CD8-positive, alpha-beta memory T cell (primary cell): ENCODE data around the gene L1CAM. TPM values are rescaled to one million over a fixed set of nuclear protein-coding genes. Genes with fewer than 3 reads are reported as not detected.

Source experiments
- CTCF ChIA-PET: fragments of 350-600 bp; sonication (Branson Sonifier 250); formaldehyde crosslinking; loops from one replicate; lab custom pipeline; 2021; ENCODE audit warnings: antibody characterized with exemption; lab: Charles Lee
- POLR2A ChIA-PET: fragments of 350-600 bp; sonication (Branson Sonifier 250); formaldehyde crosslinking; loops from one replicate; lab custom pipeline; 2021; ENCODE audit warnings: antibody characterized with exemption; lab: Charles Lee
- DNase-seq, 5 donors: peaks; one replicate each; pipeline versions ENCODE4 v3.0.0 to v3.0.0-alpha.2; 2020 to 2022; ENCODE audit warnings: mixed read lengths in 1 of 5
- H3K27ac ChIP-seq: one replicate; pipeline ENCODE4 v1.7.0; 2013; ENCODE audit warnings: low read depth, mild to moderate bottlenecking, low read length, moderate library complexity
- H3K27me3 ChIP-seq: 2 replicates; pipeline ENCODE4 v1.7.0; 2013; ENCODE audit warnings: low read length, mild to moderate bottlenecking; ENCODE audit not compliant: insufficient read depth, poor library complexity, severe bottlenecking
- H3K36me3 ChIP-seq: 2 replicates; pipeline ENCODE4 v1.7.0; 2013; ENCODE audit warnings: mild to moderate bottlenecking, low read length, moderate library complexity; ENCODE audit not compliant: insufficient read depth
- H3K4me1 ChIP-seq: 2 replicates; pipeline ENCODE4 v1.7.0; 2013; ENCODE audit warnings: mild to moderate bottlenecking, low read length, moderate library complexity; ENCODE audit not compliant: insufficient read depth
- H3K4me3 ChIP-seq: 2 replicates; pipeline ENCODE4 v1.7.0; 2013; ENCODE audit warnings: mild to moderate bottlenecking, low read length
- H3K9me3 ChIP-seq: 2 replicates; pipeline ENCODE4 v1.7.0; 2013; ENCODE audit warnings: mild to moderate bottlenecking, low read length
- H3K27ac Mint-ChIP-seq, 8 donors: one replicate each; pipeline ENCODE4 v1.8.0; 2020 to 2021; ENCODE audit warnings: mixed read lengths in 8 of 8, mild to moderate bottlenecking in 6 of 8, inconsistent platforms in 3 of 8, moderate library complexity in 3 of 8
- H3K27me3 Mint-ChIP-seq, 2 donors: one replicate each; pipeline ENCODE4 v1.8.0; 2020 to 2021; ENCODE audit warnings: mixed read lengths in 2 of 2, mild to moderate bottlenecking in 1 of 2, moderate library complexity in 1 of 2
- H3K36me3 Mint-ChIP-seq, 3 donors: one replicate each; pipeline ENCODE4 v1.8.0; 2020 to 2021; ENCODE audit warnings: mixed read lengths in 3 of 3, inconsistent platforms in 1 of 3, mild to moderate bottlenecking in 1 of 3
- H3K4me1 Mint-ChIP-seq, 3 donors: one replicate each; pipeline ENCODE4 v1.8.0; 2020 to 2021; ENCODE audit warnings: mixed read lengths in 3 of 3, inconsistent platforms in 1 of 3, mild to moderate bottlenecking in 1 of 3
- H3K4me3 Mint-ChIP-seq, 7 donors: one replicate each; pipeline ENCODE4 v1.8.0; 2020 to 2021; ENCODE audit warnings: mixed read lengths in 7 of 7, mild to moderate bottlenecking in 6 of 7, moderate library complexity in 4 of 7, inconsistent platforms in 2 of 7
- H3K9me3 Mint-ChIP-seq, 5 donors: one replicate each; pipeline ENCODE4 v1.8.0; 2020 to 2022; ENCODE audit warnings: mixed read lengths in 5 of 5, mild to moderate bottlenecking in 3 of 5, moderate library complexity in 2 of 5, inconsistent platforms in 1 of 5
- polyA plus RNA-seq: library from polyadenylated mRNA; unstranded; fragments of 300-500 nt; fragmentation: Illumina TruSeq; gene quantifications from one replicate; pipeline ENCODE4 v1.2.3, GENCODE V29; 2021
- total RNA-seq, 2 experiments: library from RNA; stranded (reverse); gene quantifications; one replicate each; pipeline ENCODE4 v1.2.3, GENCODE V29; 2021

The L1CAM gene
- total and polyA plus RNA-seq, 3 experiments from 2014 or later: 0.38 to 0.79 (median 0.62) TPM

GRCh38 chrX:153830640-153831428 lies 55.1 kb downstream of the L1CAM start:
- Mint-ChIP-seq H3K27ac (peak overlapping the region in 1 of 8 donors; percentile 43), H3K36me3 (peaks cover 0 to 1% (median 0%) of the 10 kb centered on the region in 3 donors), H3K9me3 (no peaks in the 10 kb centered on the region), H3K4me3 (peak overlapping the region in 5 of 7 donors; percentile 58 to 75 (median 63)), H3K27me3 (peaks cover 0 to 12% of the 10 kb centered on the region in 2 donors), H3K4me1 (peaks cover 12 to 17% (median 14%) of the 10 kb centered on the region in 3 donors)
- Histone ChIP-seq H3K9me3 (no peaks in the 10 kb centered on the region), H3K36me3 (no peaks in the 10 kb centered on the region), H3K27me3 (no peaks in the 10 kb centered on the region), H3K27ac (no peak overlapping the region), H3K4me3 (no peak overlapping the region), H3K4me1 (peaks cover 15% of the 10 kb centered on the region)
- no peak for DNase-seq
- ChIA-PET POLR2A (no interaction called here), CTCF (no interaction called here)

GRCh38 chrX:153829799-153830639 lies 56.0 kb downstream of the L1CAM start, which contains the start of gene PDZD4:
PDZD4 (minus strand) TSS chrX:153830544; CDS start chrX:153830298, 246 bp downstream.
- Histone ChIP-seq H3K9me3 (no peaks in the 10 kb centered on the region), H3K4me3 (no peak within 1 kb of the TSS), H3K36me3 (no peaks in the 10 kb centered on the region), H3K4me1 (peaks cover 15% of the 10 kb centered on the region), H3K27me3 (no peaks in the 10 kb centered on the region), H3K27ac (no peak within 1 kb of the TSS)
- peaks cover 18 to 24% (median 21%) of the 10 kb centered on the region in 3 donors for H3K4me1 Mint-ChIP-seq
- H3K4me3 Mint-ChIP-seq: peak within 1 kb of the TSS; percentile 69 to 84 (median 79)
- DNase-seq: peak in 3 of 5 donors; percentile 7 to 20 (median 12)
- peaks cover 0 to 1% (median 0%) of the 10 kb centered on the region in 3 donors for H3K36me3 Mint-ChIP-seq
- H3K9me3 Mint-ChIP-seq: no peaks in the 10 kb centered on the region
- ChIA-PET CTCF (no interaction called here), POLR2A (no interaction called here)
- H3K27me3 Mint-ChIP-seq: peaks cover 0 to 12% of the 10 kb centered on the region in 2 donors
- peak within 1 kb of the TSS in 5 of 8 donors; percentile 18 to 88 (median 80) for H3K27ac Mint-ChIP-seq

- peak overlapping the region; percentile 69 to 84 (median 79) for H3K4me3 Mint-ChIP-seq
- no peak overlapping the region for H3K4me3 ChIP-seq
- CTCF ChIA-PET: no interaction called here
These were observed 56.5 kb downstream of the L1CAM start for GRCh38 chrX:153829549-153829798.

GRCh38 chrX:153828723-153829548 lies 57.0 kb downstream of the L1CAM start:
- H3K9me3 ChIP-seq: no peaks in the 10 kb centered on the region

More at GRCh38 chrX:153829549-153829798, 56.5 kb downstream of the L1CAM start:
- H3K9me3 Mint-ChIP-seq: no peaks in the 10 kb centered on the region
- peak overlapping the region in 4 of 8 donors; percentile 18 to 88 (median 80) for H3K27ac Mint-ChIP-seq
- Histone ChIP-seq H3K27ac (no peak overlapping the region), H3K4me1 (peaks cover 15% of the 10 kb centered on the region), H3K9me3 (no peaks in the 10 kb centered on the region), H3K36me3 (no peaks in the 10 kb centered on the region), H3K27me3 (no peaks in the 10 kb centered on the region)
- H3K27me3 Mint-ChIP-seq: peaks cover 0 to 13% of the 10 kb centered on the region in 2 donors
- H3K36me3 Mint-ChIP-seq: peaks cover 0 to 1% (median 0%) of the 10 kb centered on the region in 3 donors
- DNase-seq: no peak
- H3K4me1 Mint-ChIP-seq: peaks cover 18 to 24% (median 21%) of the 10 kb centered on the region in 3 donors
- POLR2A ChIA-PET: no interaction called here

GRCh38 chrX:153828308-153828707 lies 57.7 kb downstream of the L1CAM start:
- H3K4me3 ChIP-seq: no peak overlapping the region
- POLR2A ChIA-PET: no interaction called here
- peaks cover 0 to 12% of the 10 kb centered on the region in 2 donors for H3K27me3 Mint-ChIP-seq
- peaks cover 25 to 32% (median 26%) of the 10 kb centered on the region in 3 donors for H3K4me1 Mint-ChIP-seq
- peaks cover 0 to 1% (median 0%) of the 10 kb centered on the region in 3 donors for H3K36me3 Mint-ChIP-seq
- no peaks in the 10 kb centered on the region for H3K27me3 ChIP-seq
- CTCF ChIA-PET: no interaction called here
- peaks cover 15% of the 10 kb centered on the region for H3K4me1 ChIP-seq
- H3K27ac ChIP-seq: no peak overlapping the region
- peak overlapping the region in 3 of 7 donors; percentile 38 to 82 (median 74) for H3K4me3 Mint-ChIP-seq
- no peak for DNase-seq
- no peaks in the 10 kb centered on the region for H3K9me3 ChIP-seq
- H3K9me3 Mint-ChIP-seq: no peaks in the 10 kb centered on the region
- H3K27ac Mint-ChIP-seq: peak overlapping the region in 2 of 8 donors; percentile 73 to 87
- H3K36me3 ChIP-seq: no peaks in the 10 kb centered on the region

More at GRCh38 chrX:153828723-153829548, 57.0 kb downstream of the L1CAM start:
- Histone ChIP-seq H3K4me1 (peaks cover 15% of the 10 kb centered on the region), H3K27ac (no peak overlapping the region), H3K27me3 (no peaks in the 10 kb centered on the region), H3K4me3 (no peak overlapping the region), H3K36me3 (no peaks in the 10 kb centered on the region)
- ChIA-PET CTCF (no interaction called here), POLR2A (no interaction called here)
- Mint-ChIP-seq H3K4me1 (peaks cover 21 to 27% (median 21%) of the 10 kb centered on the region in 3 donors), H3K36me3 (peaks cover 0 to 1% (median 0%) of the 10 kb centered on the region in 3 donors), H3K9me3 (no peaks in the 10 kb centered on the region), H3K27me3 (peaks cover 0 to 13% of the 10 kb centered on the region in 2 donors), H3K4me3 (peak overlapping the region; percentile 69 to 84 (median 79)), H3K27ac (peak overlapping the region in 6 of 8 donors; percentile 18 to 88 (median 80))
- DNase-seq: no peak

GRCh38 chrX:153827903-153828302 lies 58.1 kb downstream of the L1CAM start:
- H3K4me1 ChIP-seq: peaks cover 15% of the 10 kb centered on the region
- Mint-ChIP-seq H3K36me3 (peaks cover 0 to 1% (median 0%) of the 10 kb centered on the region in 3 donors), H3K27me3 (peaks cover 0 to 9% of the 10 kb centered on the region in 2 donors), H3K27ac (peak overlapping the region in 6 of 8 donors; percentile 9 to 74 (median 45)), H3K4me3 (peak overlapping the region in 6 of 7 donors; percentile 32 to 82 (median 42)), H3K9me3 (no peaks in the 10 kb centered on the region), H3K4me1 (peaks cover 26 to 32% (median 26%) of the 10 kb centered on the region in 3 donors)
- H3K4me3 ChIP-seq: no peak overlapping the region
- CTCF ChIA-PET: no interaction called here
- no peaks in the 10 kb centered on the region for H3K9me3 ChIP-seq
- POLR2A ChIA-PET: no interaction called here
- DNase-seq: no peak
- H3K27me3 ChIP-seq: no peaks in the 10 kb centered on the region
- H3K27ac ChIP-seq: no peak overlapping the region
- no peaks in the 10 kb centered on the region for H3K36me3 ChIP-seq

- peaks cover 0 to 12% of the 10 kb centered on the region in 2 donors for H3K27me3 Mint-ChIP-seq
- no peaks in the 10 kb centered on the region for H3K9me3 ChIP-seq
- CTCF ChIA-PET: no interaction called here
These were observed 59.0 kb downstream of the L1CAM start for GRCh38 chrX:153827016-153827415.

More at GRCh38 chrX:153827016-153827415, 59.0 kb downstream of the L1CAM start:
- Histone ChIP-seq H3K27me3 (no peaks in the 10 kb centered on the region), H3K27ac (no peak overlapping the region), H3K36me3 (no peaks in the 10 kb centered on the region), H3K4me3 (no peak overlapping the region), H3K4me1 (peaks cover 22% of the 10 kb centered on the region)
- Mint-ChIP-seq H3K4me1 (peaks cover 34 to 40% (median 35%) of the 10 kb centered on the region in 3 donors), H3K36me3 (peaks cover 0 to 1% (median 0%) of the 10 kb centered on the region in 3 donors), H3K27ac (peak overlapping the region in 6 of 8 donors; percentile 2 to 74 (median 56)), H3K9me3 (no peaks in the 10 kb centered on the region), H3K4me3 (peak overlapping the region in 4 of 7 donors; percentile 10 to 82 (median 27))
- DNase-seq: no peak
- POLR2A ChIA-PET: no interaction called here
